Stimulated activated CD4-positive, alpha-beta T cell treated with anti-CD3 and anti-CD28 coated beads, Interleukin-4, amount 100 ng/mL, for 48 hours (primary cell): ENCODE measurements around the gene PSAP.

Experiments
- DNase-seq, 2 donors: peaks; one replicate each; pipeline ENCODE4 v3.0.0-alpha.2; 2020; ENCODE audit warnings: low read depth in 2 of 2

Gene PSAP

DNA sequence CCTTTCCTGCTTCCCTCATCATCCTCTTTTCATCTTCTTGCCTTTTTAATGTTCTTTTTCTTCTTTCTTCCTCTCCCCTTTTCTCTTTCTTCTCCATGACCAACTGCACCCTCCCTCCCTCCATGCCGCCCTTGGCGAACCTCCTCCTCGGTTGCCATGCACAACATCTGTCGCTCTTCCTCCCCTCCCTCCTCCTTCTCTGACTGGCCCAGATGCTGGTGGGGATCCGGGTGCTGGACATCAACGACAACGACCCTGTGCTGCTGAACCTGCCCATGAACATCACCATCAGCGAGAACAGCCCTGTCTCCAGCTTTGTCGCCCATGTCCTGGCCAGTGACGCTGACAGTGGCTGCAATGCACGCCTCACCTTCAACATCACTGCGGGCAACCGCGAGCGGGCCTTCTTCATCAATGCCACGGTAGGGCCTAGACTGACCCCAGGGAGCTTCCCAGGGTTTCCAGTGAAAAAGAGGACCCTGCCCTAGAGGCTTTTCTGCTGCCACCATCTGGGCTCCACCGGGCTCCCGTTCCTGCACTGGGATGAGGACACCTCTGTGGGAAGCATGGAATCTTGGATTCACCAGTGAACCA, 66.3 kb downstream of the PSAP start:
- no peak for DNase-seq

DNA sequence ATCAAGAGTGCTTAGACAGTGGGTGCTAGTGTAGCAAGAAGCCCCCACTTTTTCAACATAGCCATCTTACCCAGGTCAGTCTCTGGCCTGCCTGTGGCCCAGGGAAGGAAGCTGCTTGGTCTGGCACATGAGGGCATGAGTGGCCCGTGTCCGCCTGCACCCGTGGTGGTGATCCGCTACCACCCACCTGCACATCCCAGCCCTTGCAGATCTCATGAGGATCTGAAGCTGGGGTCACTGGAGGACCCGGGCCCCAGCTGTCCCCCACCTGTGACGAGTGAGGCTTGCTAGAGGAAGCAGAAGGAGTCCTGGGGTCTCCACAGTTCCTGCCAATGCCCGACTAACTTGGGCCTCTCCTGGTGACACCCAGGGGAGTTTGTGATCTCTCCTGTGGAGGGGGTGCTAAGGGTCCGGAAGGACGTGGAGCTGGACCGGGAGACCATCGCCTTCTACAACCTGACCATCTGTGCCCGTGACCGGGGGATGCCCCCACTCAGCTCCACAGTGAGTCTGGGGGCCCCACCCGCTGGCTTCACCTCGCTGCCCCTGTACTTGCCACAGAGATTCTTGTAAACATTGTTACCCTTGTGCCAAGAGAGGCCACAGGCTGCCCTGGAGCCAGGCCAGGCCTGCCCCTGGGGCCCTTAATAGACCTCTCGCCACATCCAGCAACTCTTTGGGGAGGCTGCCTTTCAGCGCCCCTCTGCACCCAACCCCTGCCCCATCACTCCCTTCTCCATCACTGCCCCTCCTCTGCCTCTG, 67.0 kb downstream of the PSAP start:
- DNase-seq, result no peak

DNA sequence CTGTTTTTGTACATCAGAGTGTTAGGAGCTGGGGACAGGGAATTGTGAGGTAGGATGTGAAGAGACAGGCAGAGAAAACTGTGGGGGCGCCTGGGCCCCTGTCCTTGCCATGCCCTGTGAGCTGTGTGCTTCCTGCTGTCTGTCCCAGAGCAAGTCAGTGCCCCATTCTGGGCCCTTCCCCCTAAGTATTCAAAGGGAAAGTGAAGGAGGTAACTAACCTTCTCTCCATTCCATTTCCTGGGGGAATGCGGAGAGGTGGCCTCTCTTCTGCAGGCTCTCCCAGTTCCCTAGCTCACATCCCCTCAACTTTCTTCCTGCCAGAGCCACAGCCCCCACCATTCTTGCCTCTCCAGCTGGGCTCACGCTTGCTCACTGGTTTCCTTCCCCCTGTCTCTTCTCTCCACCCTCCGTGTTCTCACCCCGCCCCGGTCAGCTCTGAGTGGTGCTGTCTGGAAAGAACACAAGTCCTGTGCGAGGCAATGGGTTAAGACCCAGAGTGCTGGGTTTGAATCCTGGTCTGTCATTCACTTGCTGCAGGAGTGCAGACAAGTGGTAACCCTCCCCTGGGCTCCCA, 68.0 kb downstream of the PSAP start:
- no peak for DNase-seq

DNA sequence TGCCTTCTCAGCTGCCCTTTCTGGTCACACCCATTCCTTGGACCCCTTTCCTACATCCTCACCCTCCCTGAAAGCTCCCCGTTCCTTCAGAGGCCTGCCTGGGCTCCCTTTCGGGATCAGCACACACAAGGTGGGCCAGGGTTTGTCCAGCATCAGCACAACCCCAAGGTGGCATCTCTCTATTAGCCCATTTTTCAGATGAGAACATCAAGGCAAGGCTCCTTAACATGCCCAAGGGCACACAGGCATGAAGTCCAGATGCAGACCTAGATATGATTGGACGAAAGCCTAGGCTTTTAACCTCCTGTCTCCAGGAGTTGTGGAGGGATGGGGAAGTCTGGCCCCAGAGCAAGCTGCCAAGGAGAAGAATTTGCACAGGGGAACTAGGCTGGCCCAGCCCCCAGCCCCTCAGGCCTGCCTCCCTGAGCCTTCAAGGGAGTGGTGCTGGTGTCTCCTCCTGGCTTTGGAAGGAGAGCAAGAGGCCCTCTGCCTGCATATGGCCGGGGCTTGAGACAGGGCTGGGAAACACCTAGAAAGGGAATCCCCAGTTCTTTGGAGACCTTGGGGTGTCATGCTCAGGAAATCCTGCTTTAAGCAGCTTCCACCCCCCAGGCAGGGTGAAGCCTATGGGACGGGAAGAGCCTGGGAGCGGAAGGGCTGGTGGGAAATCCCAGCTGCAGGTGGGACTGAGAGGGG, 68.7 kb downstream of the PSAP start:
- no peak for DNase-seq

DNA sequence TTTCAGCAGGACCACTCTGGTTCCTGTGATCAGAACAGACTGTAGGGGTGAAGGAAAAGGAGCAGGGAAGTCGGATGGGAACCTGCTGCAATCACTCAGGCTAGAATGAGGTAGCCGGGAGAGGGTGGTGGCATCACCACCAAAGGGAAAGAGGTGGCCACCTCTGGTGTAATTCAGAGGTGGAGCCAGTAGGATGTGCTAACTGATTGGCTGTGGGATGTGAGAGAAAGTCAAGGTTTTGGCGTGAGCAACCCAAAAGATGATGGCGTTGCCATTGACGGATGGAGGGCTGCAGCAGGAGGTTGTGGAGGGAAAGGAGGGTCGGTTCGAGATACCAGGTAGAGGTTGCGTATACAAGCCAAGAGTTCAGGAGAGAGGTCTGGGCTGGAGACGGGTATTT, 70.3 kb downstream of the PSAP start:
- DNase-seq, result no peak

DNA sequence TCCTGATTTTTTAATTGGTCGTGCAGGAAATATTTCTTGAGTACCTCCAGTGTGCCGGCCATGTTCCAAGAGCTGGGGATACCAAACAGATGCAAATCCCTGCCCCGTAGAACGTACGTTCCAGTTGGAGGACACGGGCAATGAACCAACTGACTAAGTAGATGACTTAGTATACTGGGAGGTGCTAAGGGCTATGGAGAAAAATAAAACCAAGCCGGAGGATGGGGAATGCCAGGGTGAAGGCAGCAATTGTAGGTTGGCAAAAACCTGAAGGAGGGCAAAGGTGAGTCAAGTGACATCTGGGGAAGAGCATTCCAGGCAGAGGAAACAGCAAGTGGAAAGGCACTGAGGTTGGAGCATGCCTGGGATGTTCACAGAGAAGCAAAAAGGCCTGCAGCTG, 70.9 kb downstream of the PSAP start:
- no peak for DNase-seq

DNA sequence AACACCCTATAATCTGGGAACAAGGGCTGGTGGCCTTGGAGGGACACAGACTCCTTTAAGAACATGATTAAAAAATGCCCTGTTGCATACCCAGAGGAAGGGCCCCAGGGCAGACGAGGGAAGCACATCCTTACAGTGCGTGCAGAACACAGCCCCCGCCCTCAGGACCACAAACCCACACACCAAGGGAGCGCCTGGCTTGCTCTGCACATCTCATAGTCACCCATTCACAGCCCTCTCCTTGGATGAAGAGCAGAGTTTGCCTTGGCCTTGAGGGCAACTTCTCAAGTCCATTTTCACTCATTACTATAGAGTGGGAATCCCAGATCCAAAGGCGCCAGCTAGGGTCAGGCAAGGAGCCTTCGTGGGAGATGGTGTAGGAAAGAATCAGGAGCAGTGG, 71.4 kb downstream of the PSAP start:
- no peak for DNase-seq

DNA sequence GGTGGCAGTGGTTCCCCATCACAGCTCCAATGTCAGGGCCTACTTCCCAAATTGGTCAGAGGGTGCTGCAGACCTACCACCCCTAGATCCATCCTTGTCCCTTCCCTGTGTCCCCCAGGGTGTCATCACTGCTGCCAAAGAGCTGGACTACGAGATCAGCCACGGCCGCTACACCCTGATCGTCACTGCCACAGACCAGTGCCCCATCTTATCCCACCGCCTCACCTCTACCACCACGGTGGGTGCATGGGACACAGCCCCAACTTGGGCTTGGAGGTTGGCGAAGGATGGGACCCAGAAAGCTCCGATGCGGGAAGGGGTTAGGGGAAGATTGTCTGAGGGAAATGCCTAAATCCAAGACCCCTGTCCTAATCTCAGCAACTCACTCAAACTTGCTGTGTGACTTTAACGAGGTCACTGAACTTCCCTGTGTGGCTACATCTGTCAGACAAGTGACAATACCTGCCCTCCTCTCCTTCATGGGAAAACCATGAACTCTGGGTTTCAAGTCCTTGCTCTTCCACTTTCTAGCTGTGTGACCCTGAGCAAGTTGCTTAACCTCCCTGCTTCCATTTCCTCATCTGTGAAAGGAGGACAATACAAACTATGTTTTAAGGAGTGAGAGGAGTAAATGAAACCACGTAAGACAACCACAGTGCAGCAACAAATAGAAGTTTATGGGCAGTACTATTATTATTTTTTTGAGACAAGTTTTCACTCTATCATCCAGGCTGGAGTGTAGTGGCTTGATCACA, 72.8 kb downstream of the PSAP start:
- no peak for DNase-seq

DNA sequence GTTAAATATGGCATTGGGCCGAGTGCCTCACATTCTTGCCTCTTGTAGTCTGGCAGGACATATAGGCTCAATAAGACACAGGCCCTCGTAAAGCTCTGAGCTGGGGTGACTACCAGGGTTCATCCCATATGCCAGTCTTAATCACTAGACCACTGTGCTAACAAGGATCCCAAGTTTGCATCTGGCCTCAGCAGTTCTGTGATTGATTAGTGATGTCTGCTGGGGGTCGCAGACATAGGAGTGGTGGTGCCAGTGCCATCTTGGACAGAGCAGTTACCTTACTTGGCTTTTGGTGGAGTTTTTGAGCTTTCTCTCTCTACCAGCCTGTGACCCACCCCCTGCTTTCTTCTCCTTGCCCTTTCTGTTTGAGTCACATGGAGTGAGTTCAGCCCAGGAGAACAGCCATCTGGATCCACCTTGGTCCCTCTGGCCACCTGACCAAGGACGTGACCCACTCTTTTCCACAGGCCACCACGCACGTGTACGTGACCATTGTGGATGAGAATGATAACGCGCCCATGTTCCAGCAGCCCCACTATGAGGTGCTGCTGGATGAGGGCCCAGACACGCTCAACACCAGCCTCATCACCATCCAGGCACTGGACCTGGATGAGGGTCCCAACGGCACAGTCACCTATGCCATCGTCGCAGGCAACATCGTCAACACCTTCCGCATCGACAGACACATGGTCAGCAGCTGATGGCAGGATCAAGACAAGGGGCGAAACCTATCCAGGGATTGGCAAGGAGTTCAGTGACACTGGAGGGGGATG, 73.7 kb downstream of the PSAP start:
- DNase-seq, result no peak

DNA sequence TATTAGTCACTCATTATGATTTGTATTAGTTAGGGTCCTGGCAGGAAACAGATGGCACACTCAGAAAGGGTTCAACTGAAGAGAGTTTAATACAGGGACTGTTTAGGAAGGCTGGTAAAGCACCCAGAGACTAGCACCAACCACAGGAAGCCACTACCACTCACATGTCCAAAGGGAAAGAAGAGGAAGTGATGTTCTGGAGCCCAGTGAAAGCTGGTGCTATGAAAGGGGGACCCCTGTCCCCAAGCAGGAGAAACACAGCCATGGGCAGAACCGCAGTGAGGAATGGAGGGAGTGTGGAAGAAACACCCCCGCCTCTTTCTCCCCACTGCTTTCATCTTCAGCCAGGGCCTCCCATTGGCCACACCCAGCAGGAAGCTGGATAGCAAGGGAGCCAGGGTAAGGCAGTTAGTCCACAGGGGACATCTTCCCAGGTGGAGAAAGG, 74.5 kb downstream of the PSAP start:
- no peak for DNase-seq

DNA sequence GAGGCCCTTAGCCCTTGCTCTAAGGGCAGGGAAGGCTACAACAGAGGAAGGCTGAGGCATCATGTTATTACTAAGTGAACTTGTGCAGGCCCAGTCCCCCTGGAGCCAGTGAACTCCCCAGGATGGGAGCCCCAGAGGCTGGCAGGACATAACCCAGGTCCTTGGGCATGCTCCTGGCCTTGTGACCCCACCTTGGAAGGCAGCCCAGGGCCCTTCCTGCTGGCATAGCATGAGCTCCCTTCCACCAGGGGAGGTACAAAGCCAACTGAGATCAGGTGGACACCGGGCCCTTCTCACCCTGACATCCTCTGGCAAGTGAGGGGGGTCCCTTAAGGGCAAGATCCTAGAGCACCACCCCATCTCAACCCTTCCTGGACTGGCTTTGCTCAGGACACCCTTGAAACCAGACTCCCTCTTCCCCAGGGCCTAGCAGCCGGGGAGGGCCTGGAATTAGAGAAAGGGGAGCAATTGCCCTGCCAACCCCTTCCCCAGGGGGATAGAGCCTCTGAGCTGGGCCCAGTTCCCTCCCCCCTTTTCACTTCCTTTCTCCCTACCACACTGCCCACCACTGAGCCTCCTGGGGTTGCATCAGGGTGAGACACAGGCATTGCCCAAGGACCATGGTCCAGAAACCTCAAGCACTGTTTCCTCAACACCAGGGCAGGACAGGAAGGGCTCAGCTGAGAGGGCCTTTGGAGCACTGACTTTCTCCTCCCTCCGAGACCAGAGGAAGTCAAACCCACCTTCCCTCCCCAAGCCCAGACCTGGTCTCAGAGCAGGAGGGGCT, 75.9 kb downstream of the PSAP start:
- DNase-seq, result no peak

DNA sequence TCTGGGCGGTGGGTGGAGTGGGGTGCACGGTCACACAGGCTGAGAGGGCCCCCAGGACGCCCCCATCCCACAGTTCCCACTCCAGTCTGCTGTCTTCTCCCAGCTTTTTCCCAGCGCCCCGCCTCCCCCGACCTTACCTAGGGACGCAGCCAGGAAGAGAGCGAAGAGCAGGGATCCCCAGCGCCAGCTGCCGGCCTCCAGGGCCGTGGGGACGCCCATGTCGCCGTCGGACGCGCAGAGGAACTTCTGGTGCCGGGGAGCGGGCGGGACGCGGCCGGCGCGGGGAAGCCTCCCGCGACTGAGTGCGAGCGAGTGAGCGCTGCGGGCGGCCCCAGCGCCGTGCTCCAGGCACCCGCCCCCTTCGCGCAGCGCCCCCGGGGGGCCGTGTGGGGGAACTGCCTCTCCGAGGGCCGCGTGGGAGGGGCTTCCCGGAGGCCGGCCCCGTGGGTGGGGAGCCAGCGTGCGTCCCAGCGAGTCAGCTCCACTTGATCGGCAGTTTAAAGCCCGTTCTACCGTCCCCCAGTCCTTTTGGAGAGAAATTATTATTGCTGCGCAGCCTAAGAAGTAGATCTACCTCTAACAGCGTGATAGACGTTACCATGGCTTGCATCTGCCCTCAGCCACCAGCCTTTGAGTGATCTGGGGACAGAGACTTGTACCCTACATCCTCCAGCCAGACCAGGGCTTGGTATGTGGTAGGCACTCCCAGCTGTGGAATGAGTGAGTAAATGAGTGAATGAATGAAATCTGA, 77.7 kb downstream of the PSAP start, which contains the start of gene VSIR:
VSIR (minus strand) TSS at position 300 of the 751 bp plus-strand sequence; CDS start at position 219, 81 bp downstream.
- peak; percentile 93 to 94 for DNase-seq

DNA sequence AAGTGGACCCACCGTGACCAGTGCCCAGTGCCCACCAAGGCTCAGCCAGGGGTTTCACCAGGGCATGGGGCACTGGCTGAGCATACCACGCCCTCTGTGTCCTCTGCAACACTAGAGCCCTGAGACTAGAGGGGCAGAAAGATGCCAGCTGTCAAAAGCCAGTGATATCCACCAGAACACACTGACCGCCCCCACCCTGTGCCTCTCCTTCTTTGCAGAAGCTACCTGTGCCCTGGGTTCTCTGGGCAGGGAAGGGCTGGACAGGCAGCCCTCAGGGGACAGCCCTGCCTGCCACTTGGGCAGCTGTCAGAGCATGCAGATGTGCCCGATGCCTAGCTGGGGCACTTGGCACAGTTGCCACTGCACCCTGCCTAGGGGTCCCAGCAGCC, 78.2 kb downstream of the PSAP start:
- no peak for DNase-seq

DNA sequence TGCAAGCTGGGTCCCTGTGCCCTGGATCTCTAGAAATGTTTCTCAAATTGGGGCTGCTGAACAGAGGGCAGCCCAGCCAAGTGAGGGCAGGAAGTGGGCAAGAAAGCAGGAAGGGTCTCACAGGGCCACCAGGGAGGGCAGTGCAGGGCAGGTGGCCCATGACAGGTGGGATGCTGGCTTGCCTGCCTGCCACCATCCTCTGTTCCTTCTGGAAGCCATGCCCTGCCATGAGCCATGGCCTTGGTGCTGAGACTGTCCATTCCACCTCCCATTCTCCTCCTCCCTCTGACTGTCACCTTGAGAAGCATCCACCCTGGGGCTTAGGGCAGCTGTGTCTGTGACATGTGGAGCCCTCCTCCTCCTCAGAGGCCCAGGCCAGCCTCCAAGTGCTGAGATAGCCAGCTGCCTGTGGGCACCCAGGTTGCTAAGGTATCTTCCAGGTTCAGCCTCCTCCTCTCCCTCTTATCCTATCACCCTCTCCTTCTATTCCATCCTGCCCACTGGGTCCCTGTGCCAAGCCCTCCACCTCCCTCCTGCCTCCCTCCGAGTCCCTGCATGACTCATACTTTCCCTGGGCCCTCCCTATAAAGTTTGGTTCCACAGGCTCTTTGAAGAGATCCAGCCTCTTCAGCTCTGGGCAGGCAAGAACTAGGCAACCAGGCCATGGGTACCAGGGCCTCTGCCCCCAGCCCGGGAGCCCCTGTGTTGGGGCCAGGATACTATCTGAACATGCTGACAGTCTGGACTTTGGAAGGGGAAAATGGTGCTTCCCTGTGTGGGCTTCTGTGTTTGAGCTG, 79.0 kb downstream of the PSAP start:
- no peak for DNase-seq

DNA sequence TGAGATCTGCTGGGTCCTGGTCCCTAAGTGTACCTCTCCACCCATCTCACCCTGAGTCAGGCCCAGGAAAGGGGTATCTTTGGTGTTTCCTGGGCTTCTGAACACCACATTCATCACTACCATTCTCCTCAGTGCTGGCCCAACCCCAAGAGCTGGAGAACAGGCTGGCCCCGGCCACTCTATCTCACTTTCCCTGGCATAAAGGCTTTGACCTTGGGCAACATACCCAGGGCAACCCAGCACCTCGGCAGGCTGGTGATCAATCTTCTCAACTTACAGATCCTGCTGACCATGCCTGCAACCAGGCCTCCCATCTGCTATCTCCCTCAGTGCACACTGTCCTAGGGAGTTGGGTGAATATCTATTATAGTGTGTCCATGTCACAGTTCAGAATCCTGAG, 79.8 kb downstream of the PSAP start:
- no peak for DNase-seq

DNA sequence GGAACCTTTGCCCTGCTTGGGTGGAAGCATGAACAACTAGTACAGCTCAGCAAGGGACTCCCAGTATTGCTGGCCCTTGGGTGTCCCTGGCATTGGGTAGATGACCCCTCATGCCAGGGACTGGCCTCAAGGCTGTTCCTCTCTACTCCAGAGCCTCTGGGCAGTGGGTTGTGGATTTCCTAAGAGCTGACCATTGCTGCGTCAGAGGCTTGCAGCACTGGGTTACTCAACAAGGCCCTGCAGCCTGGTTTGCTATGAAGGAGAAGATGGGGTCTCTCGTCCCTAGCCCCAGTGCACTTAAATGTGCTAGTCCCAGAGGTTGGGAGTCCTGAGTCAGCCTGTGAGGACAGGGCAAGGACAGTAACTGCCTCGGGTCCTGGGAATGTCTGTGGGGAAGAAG, 80.3 kb downstream of the PSAP start:
- DNase-seq, result no peak

DNA sequence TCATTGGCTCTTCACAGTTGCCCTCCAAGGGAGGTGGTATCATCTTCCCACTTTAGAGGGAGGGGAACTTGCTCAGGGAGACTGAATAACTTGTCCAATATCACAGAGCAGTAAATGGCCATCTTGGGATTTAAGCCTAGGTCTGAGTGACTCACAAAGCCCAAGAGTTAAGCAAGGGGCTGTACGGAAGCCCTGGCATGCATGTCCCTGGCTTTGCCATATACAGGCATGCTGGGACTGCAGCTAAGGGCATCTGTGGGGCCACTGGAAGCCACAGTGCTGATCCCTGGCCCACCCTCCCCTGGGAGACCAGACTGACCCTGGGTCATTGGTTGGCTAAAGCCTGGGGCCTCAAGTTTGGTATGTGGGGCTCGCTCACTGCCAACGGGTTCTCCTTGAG, 80.8 kb downstream of the PSAP start:
- DNase-seq, result no peak

DNA sequence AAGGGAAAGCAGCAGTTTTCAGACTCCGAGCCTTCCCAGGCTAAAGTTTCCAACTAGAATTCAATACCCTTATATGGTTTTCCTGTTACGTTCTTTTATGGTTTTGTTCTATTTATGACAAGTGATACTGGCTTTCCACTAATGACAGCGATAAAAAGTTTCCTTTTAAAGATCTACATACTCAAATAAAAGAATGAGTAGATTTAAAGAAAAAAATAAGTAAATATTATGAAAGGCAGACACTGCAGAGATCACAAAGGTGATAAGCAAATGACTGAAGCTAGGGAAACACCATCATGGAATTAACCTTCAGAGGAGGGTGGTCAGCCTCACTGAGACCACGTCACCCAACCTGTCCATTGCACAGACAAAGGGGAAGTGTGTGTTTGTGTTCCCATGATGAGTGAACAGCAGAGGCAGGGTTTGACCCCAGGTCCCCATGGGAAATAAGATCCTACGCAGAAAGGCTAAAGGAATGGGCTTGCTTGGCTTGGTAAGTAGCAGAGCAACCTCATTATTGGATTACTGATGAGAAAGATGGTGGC, 81.7 kb downstream of the PSAP start:
- DNase-seq, result no peak
